Measurements from ENCODE around the gene ZBTB17. TPM values are rescaled to one million over a fixed set of nuclear protein-coding genes. Genes with fewer than 3 reads are reported as not detected.
"Not testable (repeated sequence)": the region's sequence is repeated elsewhere in the genome, so short reads cannot be mapped to it uniquely, and the experiment has no call there.

Gene ZBTB17
- polyA plus RNA-seq, 2 donors = 27.8 to 41.7 TPM

DNA sequence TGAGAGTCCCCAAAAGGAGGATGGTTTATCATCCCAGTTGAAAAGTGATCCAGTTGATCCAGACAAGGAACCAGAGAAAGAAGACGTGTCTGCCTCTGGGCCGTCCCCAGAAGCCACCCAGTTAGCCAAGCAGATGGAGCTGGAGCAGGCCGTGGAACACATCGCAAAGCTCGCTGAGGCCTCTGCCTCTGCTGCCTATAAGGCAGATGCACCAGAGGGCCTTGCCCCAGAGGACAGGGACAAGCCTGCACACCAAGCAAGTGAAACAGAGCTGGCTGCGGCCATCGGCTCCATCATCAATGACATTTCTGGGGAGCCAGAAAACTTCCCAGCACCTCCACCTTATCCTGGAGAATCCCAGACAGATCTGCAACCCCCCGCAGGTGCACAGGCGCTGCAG lies 43.3 kb downstream of the ZBTB17 start:
- Histone ChIP-seq H3K4me1 (ENCODE audit: control insufficient read depth in 2 of 2, insufficient read depth in 2 of 2, low read length in 1 of 2) (no peaks in the 10 kb centered on the region), H3K36me3 (ENCODE audit: control insufficient read depth in 2 of 2, insufficient read depth in 2 of 2, low read length in 1 of 2) (peaks cover 41 to 66% of the 10 kb centered on the region in 2 donors), H3K27me3 (ENCODE audit: control insufficient read depth in 1 of 2, insufficient read depth in 2 of 2, low read length in 2 of 2) (no peaks in the 10 kb centered on the region), H3K9me3 (ENCODE audit: control insufficient read depth in 2 of 2, insufficient read depth in 1 of 2, low read depth in 1 of 2, low read length in 1 of 2) (no peaks in the 10 kb centered on the region), H3K27ac (ENCODE audit: low read depth in 2 of 2, low read length in 1 of 2) (no peak overlapping the region), H3K4me3 (ENCODE audit: low read depth in 1 of 2, low read length in 2 of 2) (no peak overlapping the region)
- 94 to 96% methylated on average over 9 of the region's 9 CpGs for WGBS, 2 donors

DNA sequence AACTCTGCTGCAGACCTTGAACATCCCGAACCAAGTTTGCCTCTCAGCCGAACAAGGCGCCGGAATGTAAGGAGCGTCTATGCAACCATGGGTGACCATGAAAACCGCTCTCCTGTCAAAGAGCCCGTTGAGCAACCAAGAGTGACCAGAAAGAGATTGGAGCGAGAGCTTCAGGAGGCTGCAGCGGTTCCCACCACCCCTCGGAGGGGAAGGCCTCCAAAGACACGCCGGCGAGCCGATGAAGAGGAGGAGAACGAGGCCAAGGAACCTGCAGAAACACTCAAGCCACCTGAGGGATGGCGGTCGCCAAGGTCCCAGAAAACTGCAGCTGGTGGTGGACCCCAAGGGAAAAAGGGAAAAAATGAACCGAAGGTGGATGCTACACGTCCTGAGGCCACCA lies 44.0 kb downstream of the ZBTB17 start:
- Histone ChIP-seq H3K9me3 (ENCODE audit: control insufficient read depth in 2 of 2, insufficient read depth in 1 of 2, low read depth in 1 of 2, low read length in 1 of 2) (no peaks in the 10 kb centered on the region), H3K27me3 (ENCODE audit: control insufficient read depth in 1 of 2, insufficient read depth in 2 of 2, low read length in 2 of 2) (no peaks in the 10 kb centered on the region), H3K36me3 (ENCODE audit: control insufficient read depth in 2 of 2, insufficient read depth in 2 of 2, low read length in 1 of 2) (peaks cover 40 to 58% of the 10 kb centered on the region in 2 donors), H3K4me1 (ENCODE audit: control insufficient read depth in 2 of 2, insufficient read depth in 2 of 2, low read length in 1 of 2) (no peaks in the 10 kb centered on the region), H3K4me3 (ENCODE audit: low read depth in 1 of 2, low read length in 2 of 2) (no peak overlapping the region), H3K27ac (ENCODE audit: low read depth in 2 of 2, low read length in 1 of 2) (no peak overlapping the region)
- 98% methylated on average over 19 of the region's 19 CpGs for WGBS, 2 donors

DNA sequence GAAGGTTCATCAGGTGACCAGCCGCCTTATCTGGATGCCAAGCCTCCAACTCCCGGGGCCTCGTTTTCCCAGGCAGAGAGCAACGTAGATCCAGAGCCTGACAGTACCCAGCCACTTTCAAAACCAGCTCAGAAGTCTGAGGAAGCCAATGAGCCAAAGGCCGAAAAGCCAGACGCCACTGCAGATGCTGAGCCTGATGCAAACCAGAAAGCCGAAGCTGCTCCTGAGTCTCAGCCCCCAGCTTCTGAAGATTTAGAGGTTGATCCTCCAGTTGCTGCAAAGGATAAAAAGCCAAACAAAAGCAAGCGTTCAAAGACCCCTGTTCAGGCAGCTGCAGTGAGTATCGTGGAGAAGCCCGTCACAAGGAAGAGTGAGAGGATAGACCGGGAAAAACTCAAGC lies 44.5 kb downstream of the ZBTB17 start:
- H3K9me3 ChIP-seq (ENCODE audit: control insufficient read depth in 2 of 2, insufficient read depth in 1 of 2, low read depth in 1 of 2, low read length in 1 of 2) = no peaks in the 10 kb centered on the region
- 95 to 96% methylated on average over 11 of the region's 11 CpGs for WGBS, 2 donors
- H3K36me3 ChIP-seq (ENCODE audit: control insufficient read depth in 2 of 2, insufficient read depth in 2 of 2, low read length in 1 of 2) = peaks cover 40 to 57% of the 10 kb centered on the region in 2 donors
- H3K27me3 ChIP-seq (ENCODE audit: control insufficient read depth in 1 of 2, insufficient read depth in 2 of 2, low read length in 2 of 2) = no peaks in the 10 kb centered on the region
- no peak overlapping the region for H3K4me3 ChIP-seq (ENCODE audit: low read depth in 1 of 2, low read length in 2 of 2)
- H3K27ac ChIP-seq (ENCODE audit: low read depth in 2 of 2, low read length in 1 of 2) = no peak overlapping the region
- H3K4me1 ChIP-seq (ENCODE audit: control insufficient read depth in 2 of 2, insufficient read depth in 2 of 2, low read length in 1 of 2) = no peaks in the 10 kb centered on the region

DNA sequence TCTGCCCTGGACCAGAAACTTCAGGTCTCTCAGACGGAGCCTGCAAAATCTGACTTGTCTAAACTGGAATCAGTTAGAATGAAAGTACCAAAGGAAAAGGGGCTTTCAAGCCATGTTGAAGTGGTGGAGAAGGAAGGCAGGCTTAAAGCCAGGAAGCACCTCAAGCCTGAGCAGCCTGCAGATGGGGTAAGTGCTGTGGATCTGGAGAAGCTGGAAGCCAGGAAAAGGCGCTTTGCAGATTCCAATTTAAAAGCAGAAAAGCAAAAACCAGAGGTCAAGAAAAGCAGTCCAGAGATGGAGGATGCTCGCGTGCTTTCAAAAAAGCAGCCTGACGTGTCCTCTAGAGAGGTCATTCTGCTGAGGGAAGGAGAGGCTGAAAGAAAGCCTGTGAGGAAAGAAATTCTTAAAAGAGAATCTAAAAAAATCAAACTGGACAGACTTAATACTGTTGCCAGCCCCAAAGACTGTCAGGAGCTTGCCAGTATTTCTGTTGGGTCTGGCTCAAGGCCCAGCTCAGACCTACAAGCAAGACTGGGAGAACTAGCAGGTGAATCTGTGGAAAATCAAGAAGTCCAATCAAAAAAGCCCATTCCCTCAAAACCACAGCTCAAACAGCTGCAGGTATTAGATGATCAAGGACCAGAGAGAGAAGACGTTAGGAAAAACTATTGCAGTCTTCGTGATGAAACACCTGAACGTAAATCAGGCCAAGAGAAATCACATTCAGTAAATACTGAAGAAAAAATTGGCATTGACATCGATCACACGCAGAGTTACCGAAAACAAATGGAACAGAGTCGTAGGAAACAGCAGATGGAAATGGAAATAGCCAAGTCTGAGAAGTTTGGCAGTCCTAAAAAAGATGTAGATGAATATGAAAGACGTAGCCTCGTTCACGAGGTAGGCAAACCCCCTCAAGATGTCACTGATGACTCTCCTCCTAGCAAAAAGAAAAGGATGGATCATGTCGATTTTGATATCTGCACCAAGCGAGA lies 46.6 kb downstream of the ZBTB17 start:
- peaks cover 0 to 3% of the 10 kb centered on the region in 2 donors for H3K4me1 ChIP-seq (ENCODE audit: control insufficient read depth in 2 of 2, insufficient read depth in 2 of 2, low read length in 1 of 2)
- H3K4me3 ChIP-seq (ENCODE audit: low read depth in 1 of 2, low read length in 2 of 2) = no peak overlapping the region
- no peaks in the 10 kb centered on the region for H3K27me3 ChIP-seq (ENCODE audit: control insufficient read depth in 1 of 2, insufficient read depth in 2 of 2, low read length in 2 of 2)
- peaks cover 31 to 39% of the 10 kb centered on the region in 2 donors for H3K36me3 ChIP-seq (ENCODE audit: control insufficient read depth in 2 of 2, insufficient read depth in 2 of 2, low read length in 1 of 2)
- WGBS, 2 donors = 88% methylated on average over 17 of the region's 17 CpGs
- H3K27ac ChIP-seq (ENCODE audit: low read depth in 2 of 2, low read length in 1 of 2) = no peak overlapping the region
- H3K9me3 ChIP-seq (ENCODE audit: control insufficient read depth in 2 of 2, insufficient read depth in 1 of 2, low read depth in 1 of 2, low read length in 1 of 2) = no peaks in the 10 kb centered on the region

DNA sequence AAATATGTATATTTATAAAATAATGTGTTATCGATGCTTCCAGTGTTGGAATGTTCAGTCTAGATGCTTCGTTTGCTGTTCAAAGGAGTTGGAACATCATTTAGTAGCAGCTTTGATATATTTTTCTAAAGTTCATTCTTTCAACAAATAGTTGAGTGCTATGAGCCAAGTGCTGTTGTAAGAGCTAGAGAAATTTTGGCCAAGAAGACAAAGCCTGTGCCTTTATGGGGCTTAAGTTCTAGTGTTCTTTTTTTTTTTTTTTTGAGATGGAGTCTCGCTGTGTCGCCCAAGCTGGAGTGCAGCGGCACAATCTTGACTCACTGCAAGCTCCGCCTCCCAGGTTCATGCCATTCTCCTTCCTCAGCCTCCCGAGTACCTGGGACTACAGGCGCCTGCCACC lies 49.5 kb downstream of the ZBTB17 start:
- not testable (repeated sequence) for H3K27ac ChIP-seq (ENCODE audit: low read depth in 2 of 2, low read length in 1 of 2); H3K4me1 ChIP-seq (ENCODE audit: control insufficient read depth in 2 of 2, insufficient read depth in 2 of 2, low read length in 1 of 2); H3K27me3 ChIP-seq (ENCODE audit: control insufficient read depth in 1 of 2, insufficient read depth in 2 of 2, low read length in 2 of 2); H3K4me3 ChIP-seq (ENCODE audit: low read depth in 1 of 2, low read length in 2 of 2); H3K9me3 ChIP-seq (ENCODE audit: control insufficient read depth in 2 of 2, insufficient read depth in 1 of 2, low read depth in 1 of 2, low read length in 1 of 2)
- WGBS, 2 donors = 75 to 88% methylated on average over 7 to 8 of the region's 8 CpGs
- H3K36me3 ChIP-seq (ENCODE audit: control insufficient read depth in 2 of 2, insufficient read depth in 2 of 2, low read length in 1 of 2) = peaks cover 14 to 20% of the 10 kb centered on the region in 2 donors

DNA sequence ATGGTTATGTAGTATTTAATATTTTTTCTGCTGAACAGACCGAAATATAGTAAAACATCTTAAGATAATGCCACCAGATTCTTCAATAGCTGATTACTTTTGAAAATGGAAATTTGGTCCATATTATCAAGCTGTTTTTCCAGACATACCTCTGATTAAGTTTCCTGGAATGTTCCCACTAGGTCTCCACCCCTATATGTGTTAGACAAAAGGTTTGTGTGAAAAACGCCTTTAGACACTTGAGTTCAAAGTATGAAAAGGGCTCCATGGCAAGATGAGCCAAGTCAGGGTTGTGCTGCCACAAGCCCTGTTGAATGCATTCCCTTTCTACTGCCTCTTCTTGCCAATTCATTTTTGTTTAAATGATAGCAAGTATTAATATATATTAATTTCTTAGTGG lies 52.7 kb downstream of the ZBTB17 start:
- 49 to 58% methylated on average over 2 of the region's 2 CpGs for WGBS, 2 donors
- no peaks in the 10 kb centered on the region for H3K9me3 ChIP-seq (ENCODE audit: control insufficient read depth in 2 of 2, insufficient read depth in 1 of 2, low read depth in 1 of 2, low read length in 1 of 2)
- peaks cover 5 to 7% of the 10 kb centered on the region in 2 donors for H3K36me3 ChIP-seq (ENCODE audit: control insufficient read depth in 2 of 2, insufficient read depth in 2 of 2, low read length in 1 of 2)
- no peaks in the 10 kb centered on the region for H3K27me3 ChIP-seq (ENCODE audit: control insufficient read depth in 1 of 2, insufficient read depth in 2 of 2, low read length in 2 of 2)
- H3K27ac ChIP-seq (ENCODE audit: low read depth in 2 of 2, low read length in 1 of 2) = peak overlapping the region; percentile 51 to 55
- H3K4me1 ChIP-seq (ENCODE audit: control insufficient read depth in 2 of 2, insufficient read depth in 2 of 2, low read length in 1 of 2) = peaks cover 0 to 3% of the 10 kb centered on the region in 2 donors
- H3K4me3 ChIP-seq (ENCODE audit: low read depth in 1 of 2, low read length in 2 of 2) = no peak overlapping the region

DNA sequence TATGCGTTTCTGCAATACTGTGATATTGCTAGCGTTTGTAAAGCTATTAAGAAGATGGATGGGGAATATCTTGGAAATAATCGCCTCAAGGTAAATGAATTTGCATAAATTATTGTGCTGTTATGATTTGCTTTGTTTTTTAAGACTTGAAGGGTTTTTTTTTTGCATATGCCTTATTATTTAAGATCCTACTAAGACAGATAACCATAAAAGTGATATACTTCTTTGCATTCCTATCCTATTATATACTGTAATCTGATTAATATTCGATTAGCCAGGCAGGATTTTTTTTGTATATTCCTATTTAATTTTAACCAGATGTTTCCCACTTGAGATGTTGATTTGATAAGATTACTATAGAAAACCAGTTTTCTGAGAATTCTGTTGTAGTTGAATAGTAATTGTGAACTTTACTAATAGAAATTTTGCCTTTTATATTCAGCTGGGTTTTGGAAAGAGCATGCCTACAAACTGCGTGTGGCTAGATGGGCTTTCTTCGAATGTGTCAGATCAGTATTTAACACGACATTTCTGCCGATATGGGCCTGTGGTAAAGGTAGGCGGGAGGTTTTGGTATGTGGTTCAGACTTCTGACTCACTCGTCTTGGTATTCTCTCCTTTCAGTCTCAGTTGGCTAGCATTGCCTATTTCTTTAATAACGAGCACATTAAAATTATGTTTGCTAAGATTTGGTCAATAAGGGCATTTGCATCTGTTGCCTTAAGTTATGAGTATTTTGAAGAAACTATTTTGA lies 56.8 kb downstream of the ZBTB17 start:
- Histone ChIP-seq H3K36me3 (ENCODE audit: control insufficient read depth in 2 of 2, insufficient read depth in 2 of 2, low read length in 1 of 2) (peaks cover 3 to 4% of the 10 kb centered on the region in 2 donors), H3K4me1 (ENCODE audit: control insufficient read depth in 2 of 2, insufficient read depth in 2 of 2, low read length in 1 of 2) (no peaks in the 10 kb centered on the region), H3K27me3 (ENCODE audit: control insufficient read depth in 1 of 2, insufficient read depth in 2 of 2, low read length in 2 of 2) (no peaks in the 10 kb centered on the region), H3K4me3 (ENCODE audit: low read depth in 1 of 2, low read length in 2 of 2) (no peak overlapping the region), H3K27ac (ENCODE audit: low read depth in 2 of 2, low read length in 1 of 2) (peak overlapping the region; percentile 17 to 47), H3K9me3 (ENCODE audit: control insufficient read depth in 2 of 2, insufficient read depth in 1 of 2, low read depth in 1 of 2, low read length in 1 of 2) (no peaks in the 10 kb centered on the region)
- WGBS, 2 donors = 59 to 65% methylated on average over 11 of the region's 11 CpGs

DNA sequence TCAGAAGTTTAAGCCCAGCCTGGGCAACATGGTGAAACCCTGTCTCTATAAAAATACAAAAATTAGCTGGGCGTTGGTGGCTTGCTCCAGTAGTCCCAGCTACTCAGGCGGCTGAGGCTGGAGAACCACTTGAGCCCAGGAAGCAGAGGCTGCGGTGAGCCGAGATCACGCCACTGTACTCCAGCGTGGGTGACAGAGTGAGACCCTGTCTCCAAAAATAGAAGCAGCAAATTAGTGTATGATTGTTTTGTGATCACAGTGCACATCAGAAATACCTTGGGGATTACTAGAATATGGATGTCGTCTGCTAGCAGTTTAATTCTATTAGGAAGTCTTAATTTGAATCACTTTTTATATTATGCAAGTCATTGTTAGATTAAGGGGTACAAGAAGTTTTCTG lies 59.0 kb downstream of the ZBTB17 start:
- no peak overlapping the region for H3K4me3 ChIP-seq (ENCODE audit: low read depth in 1 of 2, low read length in 2 of 2)
- H3K27me3 ChIP-seq (ENCODE audit: control insufficient read depth in 1 of 2, insufficient read depth in 2 of 2, low read length in 2 of 2) = no peaks in the 10 kb centered on the region
- H3K36me3 ChIP-seq (ENCODE audit: control insufficient read depth in 2 of 2, insufficient read depth in 2 of 2, low read length in 1 of 2) = peaks cover 0 to 4% of the 10 kb centered on the region in 2 donors
- H3K4me1 ChIP-seq (ENCODE audit: control insufficient read depth in 2 of 2, insufficient read depth in 2 of 2, low read length in 1 of 2) = no peaks in the 10 kb centered on the region
- no peaks in the 10 kb centered on the region for H3K9me3 ChIP-seq (ENCODE audit: control insufficient read depth in 2 of 2, insufficient read depth in 1 of 2, low read depth in 1 of 2, low read length in 1 of 2)
- peak overlapping the region; percentile 11 to 45 for H3K27ac ChIP-seq (ENCODE audit: low read depth in 2 of 2, low read length in 1 of 2)
- WGBS, 2 donors = 56 to 77% methylated on average over 7 of the region's 7 CpGs

DNA sequence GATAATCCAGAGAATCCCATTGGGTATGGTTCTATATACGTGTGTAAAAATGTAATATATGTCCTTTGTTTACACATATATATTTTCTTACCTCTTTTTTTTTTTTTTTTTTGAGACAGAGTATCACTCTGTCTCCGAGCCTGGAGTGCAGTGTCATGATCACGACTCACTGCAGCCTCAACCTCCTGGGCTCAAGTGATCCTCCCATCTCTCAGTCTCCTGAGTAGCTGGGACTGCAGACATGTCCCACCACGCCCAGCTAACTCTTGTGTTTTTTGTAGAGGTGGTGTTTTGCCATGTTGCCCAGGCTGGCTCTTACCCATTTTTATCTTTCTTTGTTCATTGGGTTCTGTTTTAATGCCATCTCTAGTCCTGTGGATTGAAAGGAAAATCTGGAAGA lies 59.5 kb downstream of the ZBTB17 start:
- Histone ChIP-seq H3K9me3 (ENCODE audit: control insufficient read depth in 2 of 2, insufficient read depth in 1 of 2, low read depth in 1 of 2, low read length in 1 of 2) (no peaks in the 10 kb centered on the region), H3K27me3 (ENCODE audit: control insufficient read depth in 1 of 2, insufficient read depth in 2 of 2, low read length in 2 of 2) (no peaks in the 10 kb centered on the region), H3K4me3 (ENCODE audit: low read depth in 1 of 2, low read length in 2 of 2) (no peak overlapping the region), H3K36me3 (ENCODE audit: control insufficient read depth in 2 of 2, insufficient read depth in 2 of 2, low read length in 1 of 2) (peaks cover 0 to 4% of the 10 kb centered on the region in 2 donors), H3K27ac (ENCODE audit: low read depth in 2 of 2, low read length in 1 of 2) (peak overlapping the region; percentile 11 to 45), H3K4me1 (ENCODE audit: control insufficient read depth in 2 of 2, insufficient read depth in 2 of 2, low read length in 1 of 2) (no peaks in the 10 kb centered on the region)
- 41 to 60% methylated on average over 4 of the region's 4 CpGs for WGBS, 2 donors

Measured in esophagus (tissue), 2 donors.